Measurements from ENCODE around the gene LRBA.

DNA sequence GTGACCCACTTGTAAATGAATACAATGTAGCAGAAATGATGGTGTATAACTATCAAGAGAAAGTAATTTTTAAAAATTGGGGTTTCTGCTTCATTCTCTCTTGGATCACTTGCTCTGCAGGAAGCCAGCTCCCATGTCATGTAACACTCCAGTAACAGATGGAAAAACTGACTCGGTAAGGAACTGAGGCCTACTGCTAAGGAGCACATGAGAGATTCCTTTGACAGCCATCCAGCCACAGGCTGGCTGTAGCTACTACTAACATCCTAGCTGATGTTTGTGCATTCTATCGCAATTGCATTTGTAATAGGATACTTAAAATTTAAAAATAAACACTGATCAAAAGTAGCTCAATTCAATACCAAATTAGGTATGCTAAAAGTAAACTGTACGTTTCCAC lies 535.4 kb downstream of the LRBA start:
- TF ChIP-seq, protein P1, sequence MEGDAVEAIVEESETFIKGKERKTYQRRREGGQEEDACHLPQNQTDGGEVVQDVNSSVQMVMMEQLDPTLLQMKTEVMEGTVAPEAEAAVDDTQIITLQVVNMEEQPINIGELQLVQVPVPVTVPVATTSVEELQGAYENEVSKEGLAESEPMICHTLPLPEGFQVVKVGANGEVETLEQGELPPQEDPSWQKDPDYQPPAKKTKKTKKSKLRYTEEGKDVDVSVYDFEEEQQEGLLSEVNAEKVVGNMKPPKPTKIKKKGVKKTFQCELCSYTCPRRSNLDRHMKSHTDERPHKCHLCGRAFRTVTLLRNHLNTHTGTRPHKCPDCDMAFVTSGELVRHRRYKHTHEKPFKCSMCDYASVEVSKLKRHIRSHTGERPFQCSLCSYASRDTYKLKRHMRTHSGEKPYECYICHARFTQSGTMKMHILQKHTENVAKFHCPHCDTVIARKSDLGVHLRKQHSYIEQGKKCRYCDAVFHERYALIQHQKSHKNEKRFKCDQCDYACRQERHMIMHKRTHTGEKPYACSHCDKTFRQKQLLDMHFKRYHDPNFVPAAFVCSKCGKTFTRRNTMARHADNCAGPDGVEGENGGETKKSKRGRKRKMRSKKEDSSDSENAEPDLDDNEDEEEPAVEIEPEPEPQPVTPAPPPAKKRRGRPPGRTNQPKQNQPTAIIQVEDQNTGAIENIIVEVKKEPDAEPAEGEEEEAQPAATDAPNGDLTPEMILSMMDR (IDR thresholded peaks at IDR 0.05) = no peak
- TF ChIP-seq POLR2AphosphoS5 (IDR thresholded peaks at IDR 0.05) (no peak), EP300 (IDR thresholded peaks at IDR 0.05) (no peak)

Data from stomach (tissue), 4 donors.